ENCODE measurements around the gene MT1H.

The MT1H gene

GRCh38 chr16:56643833-56644232, 25.8 kb upstream of the MT1H start:
- no peak for TF ChIP-seq CTCF (IDR thresholded peaks at IDR 0.05; ENCODE audit: control extremely low read depth, extremely low read depth, low read depth, missing control alignments)
- POLR2A ChIA-PET = no interaction called here
- no peak for DNase-seq (ENCODE audit: extremely low spot score)
- CTCF ChIA-PET = interaction anchor here (1.2 to 2.0 kb wide), 3 partner anchors 34 to 67 kb away, joined by 3 to 7 read pairs (median 4); partner anchors contain the start of gene MT2A

- POLR2A ChIA-PET = no interaction called here
- CTCF ChIA-PET = no interaction called here
- DNase-seq (ENCODE audit: extremely low spot score) = no peak
- TF ChIP-seq CTCF (IDR thresholded peaks at IDR 0.05; ENCODE audit: control extremely low read depth, extremely low read depth, low read depth, missing control alignments) = no peak
Measured at GRCh38 chr16:56645311-56645710, 24.3 kb upstream of the MT1H start.

GRCh38 chr16:56645838-56646237, 23.8 kb upstream of the MT1H start:
- POLR2A ChIA-PET = no interaction called here
- CTCF ChIA-PET = interaction anchor here (1.1 kb wide), 1 partner anchor 11 kb away, joined by 4 read pairs; no protein-coding TSS in a partner anchor
- TF ChIP-seq CTCF (IDR thresholded peaks at IDR 0.05; ENCODE audit: control extremely low read depth, extremely low read depth, low read depth, missing control alignments) = no peak
- no peak for DNase-seq (ENCODE audit: extremely low spot score)

- ChIA-PET POLR2A (no interaction called here), CTCF (no interaction called here)
- no peak for DNase-seq (ENCODE audit: extremely low spot score)
- no peak for TF ChIP-seq CTCF (IDR thresholded peaks at IDR 0.05; ENCODE audit: control extremely low read depth, extremely low read depth, low read depth, missing control alignments)
Measured at GRCh38 chr16:56647641-56648431, 21.8 kb upstream of the MT1H start.

GRCh38 chr16:56649271-56649670, 20.3 kb upstream of the MT1H start:
- POLR2A ChIA-PET = no interaction called here

GRCh38 chr16:56649820-56650219, 19.8 kb upstream of the MT1H start:
- TF ChIP-seq CTCF (IDR thresholded peaks at IDR 0.05; ENCODE audit: control extremely low read depth, extremely low read depth, low read depth, missing control alignments) = no peak
- DNase-seq (ENCODE audit: extremely low spot score) = no peak
- CTCF ChIA-PET = no interaction called here
- POLR2A ChIA-PET = no interaction called here

More at GRCh38 chr16:56649271-56649670, 20.3 kb upstream of the MT1H start:
- CTCF ChIA-PET = no interaction called here
- no peak for TF ChIP-seq CTCF (IDR thresholded peaks at IDR 0.05; ENCODE audit: control extremely low read depth, extremely low read depth, low read depth, missing control alignments)
- no peak for DNase-seq (ENCODE audit: extremely low spot score)

Data from GM10248 (cell line).